GM12865 (cell line): ENCODE measurements around the gene BBS9.

Experiments
- DNase-seq: peaks from one replicate; pipeline ENCODE4 v3.0.0; 2010; ENCODE audit warnings: low read depth
- H3K4me3 ChIP-seq: 2 replicates; pipeline ENCODE4 v1.5.1; 2011; ENCODE audit warnings: mild to moderate bottlenecking, low read depth, low read length, control low read depth
- TF ChIP-seq, protein P1 (sequence below): IDR thresholded peaks from 2 replicates; pipeline ENCODE4 v1.5.1; 2011; ENCODE audit warnings: low read length, control low read depth, low read depth, inconsistent platforms; ENCODE audit not compliant: insufficient read depth; ENCODE audit errors: missing control alignments

Gene BBS9

DNA sequence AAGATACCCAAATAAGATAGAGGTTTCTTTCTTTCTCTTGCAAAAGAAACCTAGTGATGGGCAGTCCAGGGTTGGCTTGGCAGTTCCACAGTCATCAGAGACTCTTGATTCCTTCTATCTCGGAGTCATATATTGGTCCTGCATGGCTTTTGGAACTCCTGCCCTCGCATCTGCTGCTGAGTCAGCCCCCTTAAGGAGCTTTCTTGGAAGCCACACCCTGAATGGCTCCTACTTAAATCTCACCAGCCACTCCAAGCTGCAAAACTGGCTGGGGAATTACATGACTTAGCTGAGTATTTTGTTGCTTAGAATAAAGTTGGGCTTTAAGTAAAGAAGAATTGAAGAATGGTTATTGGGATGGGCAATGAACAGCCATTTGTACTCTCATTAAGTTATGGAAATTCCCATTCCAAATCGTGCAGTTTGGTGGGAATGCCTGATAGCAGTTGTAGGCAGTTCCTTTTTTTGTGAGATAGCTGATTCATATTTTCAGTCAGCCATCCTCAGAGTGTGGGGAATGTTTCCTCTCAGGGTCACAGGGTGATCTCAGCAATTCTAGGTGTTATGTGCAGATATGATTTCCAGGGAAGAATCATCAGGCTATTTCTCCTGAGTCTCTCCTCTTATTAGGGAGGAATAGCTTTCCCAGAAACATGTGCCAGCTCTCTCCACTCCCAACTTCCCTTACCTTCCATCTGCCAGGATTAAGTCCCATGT is 209.9 kb downstream of the BBS9 start:
- DNase-seq = no peak
- TF ChIP-seq, protein P1, sequence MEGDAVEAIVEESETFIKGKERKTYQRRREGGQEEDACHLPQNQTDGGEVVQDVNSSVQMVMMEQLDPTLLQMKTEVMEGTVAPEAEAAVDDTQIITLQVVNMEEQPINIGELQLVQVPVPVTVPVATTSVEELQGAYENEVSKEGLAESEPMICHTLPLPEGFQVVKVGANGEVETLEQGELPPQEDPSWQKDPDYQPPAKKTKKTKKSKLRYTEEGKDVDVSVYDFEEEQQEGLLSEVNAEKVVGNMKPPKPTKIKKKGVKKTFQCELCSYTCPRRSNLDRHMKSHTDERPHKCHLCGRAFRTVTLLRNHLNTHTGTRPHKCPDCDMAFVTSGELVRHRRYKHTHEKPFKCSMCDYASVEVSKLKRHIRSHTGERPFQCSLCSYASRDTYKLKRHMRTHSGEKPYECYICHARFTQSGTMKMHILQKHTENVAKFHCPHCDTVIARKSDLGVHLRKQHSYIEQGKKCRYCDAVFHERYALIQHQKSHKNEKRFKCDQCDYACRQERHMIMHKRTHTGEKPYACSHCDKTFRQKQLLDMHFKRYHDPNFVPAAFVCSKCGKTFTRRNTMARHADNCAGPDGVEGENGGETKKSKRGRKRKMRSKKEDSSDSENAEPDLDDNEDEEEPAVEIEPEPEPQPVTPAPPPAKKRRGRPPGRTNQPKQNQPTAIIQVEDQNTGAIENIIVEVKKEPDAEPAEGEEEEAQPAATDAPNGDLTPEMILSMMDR = no peak
- H3K4me3 ChIP-seq = no peak overlapping the region

DNA sequence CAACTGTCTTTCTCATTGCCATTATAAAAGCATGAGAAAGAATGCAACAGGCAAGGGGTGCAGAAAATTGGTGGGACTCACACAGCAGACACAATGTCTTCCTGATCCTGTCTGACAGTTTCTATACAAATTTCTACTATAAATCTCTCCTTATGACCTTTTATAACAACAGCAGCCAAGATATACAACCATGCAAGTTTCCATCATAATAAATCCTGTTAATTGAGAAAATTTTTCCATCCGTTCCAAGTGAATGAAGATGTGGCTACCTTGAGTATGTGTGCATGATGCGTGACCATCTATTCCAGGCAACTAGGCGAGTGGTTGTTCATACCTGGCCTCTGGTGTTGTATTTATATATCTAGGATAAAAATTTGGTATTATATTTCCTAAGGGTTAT is 216.7 kb downstream of the BBS9 start:
- H3K4me3 ChIP-seq = no peak overlapping the region
- DNase-seq = no peak
- TF ChIP-seq, protein P1 = no peak

DNA sequence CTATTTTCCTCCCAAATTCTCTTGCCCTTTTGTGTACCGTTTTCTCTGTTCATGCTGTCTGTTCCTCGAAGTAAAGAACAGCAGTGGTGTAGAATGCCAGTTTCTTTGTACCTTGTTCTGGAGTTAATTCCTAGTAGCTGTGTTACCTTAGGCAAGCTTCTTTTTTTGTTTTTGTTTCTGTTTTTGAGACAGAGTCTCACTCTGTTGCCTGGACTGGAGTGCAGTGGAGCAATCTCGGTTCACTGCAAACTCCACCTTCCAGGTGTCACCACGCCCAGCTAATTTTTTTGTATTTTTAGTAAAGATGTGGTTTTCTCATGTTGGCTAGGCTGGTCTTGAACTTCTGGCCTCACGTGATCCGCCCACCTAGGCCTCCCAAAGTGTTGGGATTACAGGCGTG is 221.2 kb downstream of the BBS9 start:
- TF ChIP-seq, protein P1 = no peak
- no peak overlapping the region for H3K4me3 ChIP-seq
- DNase-seq = no peak

DNA sequence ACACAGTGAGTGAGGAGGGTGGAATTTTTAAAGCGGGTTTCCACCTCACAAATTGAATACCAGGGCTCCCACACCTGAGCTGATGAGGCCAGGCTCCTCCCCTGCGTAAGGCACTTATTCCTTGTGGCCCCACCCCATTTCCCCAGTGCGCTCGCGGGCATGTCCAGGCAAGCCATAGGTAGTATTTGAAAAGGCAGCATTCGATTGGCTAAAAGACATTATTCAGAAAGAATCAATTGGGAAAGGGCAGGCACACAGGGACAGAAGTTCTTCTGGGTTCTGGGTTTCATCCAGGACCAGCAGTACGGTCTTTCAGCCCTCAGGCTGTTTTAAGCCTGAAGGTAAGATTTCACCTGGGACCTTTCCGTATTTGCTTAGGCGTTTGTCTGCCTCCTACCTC is 222.3 kb downstream of the BBS9 start:
- no peak overlapping the region for H3K4me3 ChIP-seq
- no peak for DNase-seq
- TF ChIP-seq, protein P1 = no peak

DNA sequence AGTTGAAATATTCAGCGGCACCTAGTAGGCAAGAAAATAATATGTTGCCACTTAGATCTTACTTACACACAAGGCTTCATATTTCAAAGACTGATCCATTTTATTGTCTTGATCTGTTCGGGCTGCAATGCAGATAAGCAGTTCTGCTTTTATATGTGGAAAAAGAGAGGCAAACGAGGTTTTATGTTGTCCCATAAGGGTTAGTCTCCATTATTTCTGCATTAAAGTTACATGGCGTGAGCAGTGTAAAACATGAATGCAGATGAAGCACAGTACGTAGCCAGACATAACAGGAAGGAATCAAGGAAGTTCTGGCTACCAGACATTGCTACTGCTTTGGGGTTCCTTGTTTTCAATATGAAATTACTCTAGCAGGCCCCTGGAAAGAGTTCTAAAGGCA is 224.8 kb downstream of the BBS9 start:
- DNase-seq = no peak
- TF ChIP-seq, protein P1 = no peak
- H3K4me3 ChIP-seq = no peak overlapping the region

DNA sequence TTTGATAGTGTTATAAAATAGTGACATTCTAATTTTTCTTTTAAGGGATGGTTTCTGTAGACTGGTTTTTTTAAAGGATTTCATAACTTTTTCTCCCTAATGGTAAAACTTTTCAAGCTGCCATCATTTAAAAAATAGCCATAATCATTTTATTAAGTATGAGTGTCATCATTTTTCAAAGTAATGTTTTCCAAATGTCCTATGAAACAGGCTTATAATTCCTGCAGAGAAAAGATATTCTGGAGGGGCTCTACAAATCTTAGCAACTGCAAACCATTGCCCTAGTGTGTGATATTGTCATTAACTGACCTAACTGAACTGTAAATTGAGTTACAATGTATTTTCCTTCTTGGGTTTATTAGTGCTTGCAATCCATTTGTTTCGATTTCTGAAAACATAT is 226.0 kb downstream of the BBS9 start:
- DNase-seq = no peak
- no peak overlapping the region for H3K4me3 ChIP-seq
- TF ChIP-seq, protein P1 = no peak

DNA sequence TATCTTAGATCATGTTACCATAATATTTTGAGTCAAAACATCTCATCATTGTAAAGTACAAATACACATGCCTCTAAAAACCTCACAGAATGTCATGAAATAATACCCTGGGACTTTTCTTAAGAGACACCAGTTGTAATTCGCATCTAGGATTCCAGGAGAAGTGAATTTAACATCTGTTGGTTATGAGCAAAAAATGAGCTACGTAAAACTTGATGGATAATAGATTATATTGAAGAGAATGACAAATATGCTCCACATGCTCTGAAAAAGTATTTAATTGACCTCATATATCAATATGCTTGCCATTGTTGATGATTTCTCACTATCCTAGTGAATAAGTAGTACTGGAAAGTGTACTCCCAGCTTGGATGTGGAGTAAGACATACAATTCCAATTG is 227.0 kb downstream of the BBS9 start:
- DNase-seq = no peak
- TF ChIP-seq, protein P1 = no peak
- no peak overlapping the region for H3K4me3 ChIP-seq
